Fibroblast of villous mesenchyme (primary cell): ENCODE measurements around the gene SPRYD3. TPM values are rescaled to one million over a fixed set of nuclear protein-coding genes. Genes with fewer than 3 reads are reported as not detected.

Experiments
- DNase-seq: peaks from one replicate; pipeline ENCODE4 v3.0.0-alpha.2; 2010; ENCODE audit warnings: low read depth
- H3K4me3 ChIP-seq: 2 replicates; pipeline ENCODE4 v1.5.1; 2011; ENCODE audit warnings: low read depth, mild to moderate bottlenecking, low read length
- total RNA-seq: library from RNA; depleted of rRNA; stranded (reverse); fragments of >200 nt; gene quantifications from 2 replicates; pipeline ENCODE4 v1.2.3, GENCODE V29; 2012
- TF ChIP-seq, protein P1 (sequence below): IDR thresholded peaks from 2 replicates; pipeline ENCODE4 v1.5.1; 2012; ENCODE audit warnings: low read depth, mild to moderate bottlenecking, low read length; ENCODE audit not compliant: insufficient read depth

Gene SPRYD3
- total RNA-seq, 1 donor = 19.4 TPM

DNA sequence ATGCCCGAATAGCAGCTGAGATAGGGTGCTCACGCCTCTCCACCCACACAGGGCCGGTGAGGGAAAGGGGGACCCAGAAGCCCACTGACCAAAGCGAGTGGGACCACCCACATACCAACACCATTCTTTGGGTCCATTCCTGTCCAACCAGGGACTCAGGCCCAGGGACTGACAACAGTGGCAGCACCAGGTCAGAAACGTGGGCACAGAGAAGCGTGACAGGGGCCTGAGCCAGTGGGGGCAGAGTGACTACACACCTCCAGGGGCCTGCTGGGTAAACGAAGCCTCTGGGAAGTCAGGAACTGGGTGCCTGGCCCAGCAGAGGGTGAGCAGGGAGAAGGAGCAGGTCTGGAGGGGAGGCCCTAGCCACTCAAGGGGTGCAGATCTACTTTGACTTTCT lies 13.7 kb downstream of the SPRYD3 start:
- TF ChIP-seq, protein P1, sequence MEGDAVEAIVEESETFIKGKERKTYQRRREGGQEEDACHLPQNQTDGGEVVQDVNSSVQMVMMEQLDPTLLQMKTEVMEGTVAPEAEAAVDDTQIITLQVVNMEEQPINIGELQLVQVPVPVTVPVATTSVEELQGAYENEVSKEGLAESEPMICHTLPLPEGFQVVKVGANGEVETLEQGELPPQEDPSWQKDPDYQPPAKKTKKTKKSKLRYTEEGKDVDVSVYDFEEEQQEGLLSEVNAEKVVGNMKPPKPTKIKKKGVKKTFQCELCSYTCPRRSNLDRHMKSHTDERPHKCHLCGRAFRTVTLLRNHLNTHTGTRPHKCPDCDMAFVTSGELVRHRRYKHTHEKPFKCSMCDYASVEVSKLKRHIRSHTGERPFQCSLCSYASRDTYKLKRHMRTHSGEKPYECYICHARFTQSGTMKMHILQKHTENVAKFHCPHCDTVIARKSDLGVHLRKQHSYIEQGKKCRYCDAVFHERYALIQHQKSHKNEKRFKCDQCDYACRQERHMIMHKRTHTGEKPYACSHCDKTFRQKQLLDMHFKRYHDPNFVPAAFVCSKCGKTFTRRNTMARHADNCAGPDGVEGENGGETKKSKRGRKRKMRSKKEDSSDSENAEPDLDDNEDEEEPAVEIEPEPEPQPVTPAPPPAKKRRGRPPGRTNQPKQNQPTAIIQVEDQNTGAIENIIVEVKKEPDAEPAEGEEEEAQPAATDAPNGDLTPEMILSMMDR = no peak
- no peak for DNase-seq

DNA sequence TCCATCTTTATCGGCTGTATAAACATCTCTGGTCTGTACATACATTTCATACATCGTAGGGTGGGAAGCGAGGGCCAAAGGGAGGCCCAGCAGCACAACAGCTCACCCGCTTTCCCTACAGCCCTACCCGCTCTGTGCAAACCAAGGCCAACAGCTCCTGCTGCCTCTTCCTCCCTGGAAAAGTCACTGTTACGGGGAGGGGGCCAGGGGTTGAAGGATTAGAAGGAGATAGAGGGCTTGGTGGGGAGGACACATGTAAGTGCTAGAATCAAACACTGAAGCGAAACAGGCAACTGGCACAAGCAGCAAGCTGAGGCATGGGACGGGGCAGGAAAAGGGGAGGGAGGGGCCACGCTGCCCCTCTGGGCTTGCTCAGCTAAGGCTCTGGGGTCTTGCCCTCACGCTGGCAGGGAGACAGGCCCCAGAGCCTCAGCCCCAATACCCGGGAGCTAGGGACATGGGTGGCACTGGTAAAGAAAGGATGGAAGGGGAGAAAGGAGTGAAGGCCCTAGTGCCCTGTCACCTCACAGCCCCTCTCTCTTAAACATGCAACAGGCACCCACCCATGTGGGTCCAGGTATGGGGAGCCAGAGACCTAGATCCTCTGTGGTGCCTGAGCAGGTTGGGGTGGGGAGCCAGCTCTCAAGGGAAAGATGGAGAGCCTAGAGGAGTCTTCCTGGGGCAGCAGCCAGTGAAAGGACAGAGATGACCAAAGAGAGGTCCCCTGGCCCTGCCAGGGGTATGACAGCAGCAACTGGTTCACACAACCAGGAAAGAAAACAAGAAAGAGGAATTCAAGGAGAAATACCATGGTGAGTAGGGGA lies 14.4 kb downstream of the SPRYD3 start:
- no peak overlapping the region for H3K4me3 ChIP-seq
- TF ChIP-seq, protein P1 = no peak
- no peak for DNase-seq

More for the DNA sequence above, 13.7 kb downstream of the SPRYD3 start:
- H3K4me3 ChIP-seq = no peak overlapping the region

DNA sequence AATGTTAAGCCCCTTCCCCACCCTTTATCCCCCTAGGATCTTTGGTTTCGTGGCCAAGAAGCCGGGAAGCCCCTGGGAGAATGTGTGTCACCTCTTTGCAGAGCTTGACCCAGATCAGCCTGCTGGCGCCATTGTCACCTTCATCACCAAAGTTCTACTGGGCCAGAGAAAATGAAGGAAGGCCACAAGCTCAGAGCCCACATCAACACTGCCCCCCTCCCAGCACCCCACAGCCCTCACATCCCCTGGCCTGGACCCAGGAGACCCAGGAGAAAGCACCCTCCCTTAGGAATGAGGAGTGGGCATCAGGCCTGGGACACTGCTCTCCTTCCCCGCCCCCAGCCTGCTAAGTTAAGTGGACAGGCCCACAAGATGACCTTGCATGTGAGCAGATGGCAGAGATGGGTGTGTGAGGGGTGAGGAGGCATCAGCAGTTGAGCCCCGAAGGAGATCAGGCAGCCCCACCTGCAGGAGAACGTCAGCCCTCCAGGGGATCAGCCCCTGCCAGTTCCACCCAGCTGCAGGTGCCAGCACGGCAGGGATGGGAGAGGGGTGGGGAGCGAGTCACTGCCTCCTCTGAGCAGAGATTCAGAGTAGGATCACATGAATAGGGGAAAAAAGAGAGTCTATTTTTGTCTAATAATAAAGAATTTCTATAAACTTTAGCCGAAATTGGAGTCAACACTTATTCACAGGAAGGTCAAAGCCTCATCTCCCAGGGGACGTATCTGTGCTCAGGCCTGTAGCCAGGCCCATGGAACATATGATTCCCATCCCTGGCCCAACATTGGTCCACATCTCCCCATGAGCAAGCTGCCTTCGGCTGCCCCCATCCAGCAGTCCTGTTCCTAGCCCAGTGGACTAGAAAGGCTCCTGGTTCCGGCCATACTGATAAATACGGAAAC lies 15.2 kb downstream of the SPRYD3 start:
- DNase-seq = peak; percentile 65
- no peak overlapping the region for H3K4me3 ChIP-seq
- TF ChIP-seq, protein P1 = no peak

DNA sequence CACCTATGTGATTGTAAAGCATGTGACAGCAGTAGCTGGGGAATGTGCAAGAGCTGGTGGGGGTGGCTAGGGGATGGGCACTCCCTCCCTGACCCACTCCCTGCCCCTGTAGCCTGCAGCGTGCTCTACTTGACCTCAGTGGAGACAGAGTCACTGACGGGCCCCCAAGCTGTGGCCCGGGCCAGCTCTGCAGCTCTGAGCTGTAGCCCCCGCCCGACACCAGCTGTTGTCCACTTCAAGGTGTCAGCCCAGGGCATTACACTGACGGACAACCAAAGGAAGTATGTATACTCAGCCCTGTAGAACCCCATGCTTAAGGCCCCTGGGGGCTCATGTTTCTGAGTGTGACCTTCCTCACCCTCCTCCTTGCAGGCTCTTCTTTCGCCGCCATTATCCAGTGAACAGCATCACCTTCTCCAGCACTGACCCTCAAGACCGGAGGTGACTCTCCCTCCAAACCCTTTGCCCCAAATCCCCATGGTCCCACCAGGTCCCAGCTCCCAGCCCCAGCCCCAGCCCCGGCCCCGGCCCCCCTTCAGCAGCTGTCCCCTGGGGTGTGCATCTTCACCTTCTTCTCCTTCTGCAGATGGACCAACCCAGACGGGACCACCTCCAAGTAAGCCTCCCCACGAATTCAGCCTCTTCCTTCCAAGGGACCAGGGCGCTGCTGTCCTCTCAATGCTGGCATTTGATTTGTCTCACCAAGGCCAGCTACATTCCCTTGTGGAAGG lies 16.0 kb downstream of the SPRYD3 start:
- TF ChIP-seq, protein P1 = no peak
- H3K4me3 ChIP-seq = no peak overlapping the region

DNA sequence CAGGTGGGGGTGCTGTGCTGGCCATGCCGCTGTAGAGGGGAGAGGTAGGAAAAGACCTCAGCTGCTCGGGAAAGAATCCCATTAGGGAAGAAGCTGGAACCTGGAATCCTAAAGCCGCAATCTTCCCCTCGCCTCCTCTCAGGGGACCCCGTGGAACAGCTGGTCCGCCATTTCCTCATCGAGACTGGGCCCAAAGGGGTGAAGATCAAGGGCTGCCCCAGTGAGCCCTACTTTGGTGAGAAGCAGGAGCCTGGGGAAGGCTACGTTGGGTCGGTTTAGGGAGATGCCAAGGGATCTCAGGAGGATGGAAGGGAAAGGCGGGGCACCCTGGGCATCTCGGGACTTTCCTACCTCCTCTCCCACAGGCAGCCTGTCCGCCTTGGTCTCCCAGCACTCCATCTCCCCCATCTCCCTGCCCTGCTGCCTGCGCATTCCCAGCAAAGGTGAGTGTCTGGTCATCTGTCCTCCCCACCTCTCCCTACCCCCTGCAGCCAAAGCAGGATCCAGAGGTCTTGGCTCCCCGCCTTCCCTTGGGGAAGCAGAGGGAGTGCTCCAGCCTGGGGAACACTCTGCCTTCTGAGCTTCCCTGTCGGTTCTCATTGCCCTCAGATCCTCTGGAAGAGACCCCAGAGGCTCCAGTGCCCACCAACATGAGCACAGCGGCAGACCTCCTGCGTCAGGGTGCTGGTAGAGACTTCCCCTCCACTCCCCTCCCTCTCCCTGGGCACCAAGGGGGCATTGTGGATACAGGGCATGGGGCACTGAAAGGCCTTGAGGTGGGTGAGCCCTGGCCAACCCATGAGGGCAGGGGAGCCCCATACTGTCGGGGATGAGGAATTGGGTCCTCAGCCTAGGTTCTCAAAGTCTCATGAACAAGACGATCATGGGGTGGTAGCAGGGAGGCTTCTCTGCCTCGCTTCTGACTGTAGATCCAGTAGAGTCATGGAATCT lies 16.9 kb downstream of the SPRYD3 start:
- TF ChIP-seq, protein P1 = no peak
- no peak for DNase-seq
- no peak overlapping the region for H3K4me3 ChIP-seq

More for the DNA sequence above, 16.0 kb downstream of the SPRYD3 start:
- DNase-seq = no peak
